ACHN (cell line): ENCODE data around the gene SHISAL1.
"Not testable (repeated sequence)": the region's sequence is repeated elsewhere in the genome, so short reads cannot be mapped to it uniquely, and the experiment has no call there.

Experiments
- DNase-seq: peaks from one replicate; pipeline ENCODE4 v3.0.0-alpha.2; 2015
- in situ Hi-C: cut with HindIII; loops from 2 replicates; pipeline ENCODE4 v1.10.0; 2017; ENCODE audit warnings: low sequenced_read_pairs, low pct_ligation_motif_present, low pct_unique_long_range_greater_than_20kb

The SHISAL1 gene

GRCh38 chr22:44254811-44255210 is 57.9 kb downstream of the SHISAL1 start:
- in situ Hi-C loops, result no loop called here
- DNase-seq, result no peak

DNA sequence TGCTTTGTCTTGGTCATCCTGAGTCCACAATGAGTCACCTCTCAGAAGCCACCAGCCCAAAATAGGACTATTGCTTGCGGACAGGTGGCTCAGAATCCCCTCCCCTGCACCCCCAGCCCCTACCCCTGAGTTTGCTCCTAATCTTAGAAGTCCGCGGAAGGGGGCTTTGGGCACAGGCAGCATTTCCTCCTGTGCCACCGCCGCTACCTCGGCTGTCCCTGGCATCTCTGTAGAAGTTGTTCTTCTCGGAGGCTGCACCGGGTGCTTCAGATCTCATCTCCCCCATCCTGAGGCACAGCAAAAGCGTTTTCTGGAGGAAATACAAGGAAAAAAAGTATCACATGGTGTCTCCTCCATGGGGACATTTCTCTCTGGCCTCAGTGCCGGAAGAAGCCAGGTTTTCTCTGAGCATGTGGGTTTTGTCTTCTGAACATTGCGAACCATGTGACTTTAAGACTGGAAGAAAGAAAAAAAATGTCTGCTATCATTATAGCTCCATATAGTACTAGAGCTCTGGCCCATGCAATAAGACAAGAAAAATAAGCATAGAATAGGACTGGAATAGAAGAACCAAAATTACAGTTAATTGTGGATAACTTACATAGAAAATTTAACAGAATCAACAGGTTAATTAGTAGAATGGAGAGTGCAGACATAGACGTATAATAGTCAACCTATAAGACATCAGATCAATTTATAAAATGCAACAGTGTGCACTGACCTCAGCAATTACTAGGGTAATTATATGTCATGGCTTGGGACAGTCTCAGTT is 63.2 kb downstream of the SHISAL1 start:
- peak; percentile 7 for DNase-seq
- in situ Hi-C loops, result no loop called here

DNA sequence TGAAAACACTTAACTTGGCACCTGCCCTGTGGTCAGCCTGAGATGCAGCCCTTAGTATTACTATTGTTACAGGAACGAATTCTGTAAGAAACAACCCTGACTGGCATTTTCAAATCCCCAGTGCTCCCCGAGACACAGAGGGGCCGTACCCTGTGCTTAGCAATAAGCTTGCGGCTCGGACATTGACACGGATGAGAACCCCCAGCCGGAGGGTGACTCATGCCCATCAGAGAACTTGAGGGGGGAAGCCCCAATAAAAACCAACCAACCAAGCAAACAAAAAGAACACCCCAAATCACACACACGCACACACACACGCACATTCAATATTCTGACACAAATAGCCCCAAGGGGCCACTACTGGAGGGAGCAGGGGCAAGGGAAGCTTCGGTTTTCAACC is 63.8 kb downstream of the SHISAL1 start:
- in situ Hi-C loops, result no loop called here
- DNase-seq, result peak; percentile 54

- DNase-seq, result no peak
- in situ Hi-C loops, result no loop called here
Observed at GRCh38 chr22:44247923-44248892, 64.5 kb downstream of the SHISAL1 start.

DNA sequence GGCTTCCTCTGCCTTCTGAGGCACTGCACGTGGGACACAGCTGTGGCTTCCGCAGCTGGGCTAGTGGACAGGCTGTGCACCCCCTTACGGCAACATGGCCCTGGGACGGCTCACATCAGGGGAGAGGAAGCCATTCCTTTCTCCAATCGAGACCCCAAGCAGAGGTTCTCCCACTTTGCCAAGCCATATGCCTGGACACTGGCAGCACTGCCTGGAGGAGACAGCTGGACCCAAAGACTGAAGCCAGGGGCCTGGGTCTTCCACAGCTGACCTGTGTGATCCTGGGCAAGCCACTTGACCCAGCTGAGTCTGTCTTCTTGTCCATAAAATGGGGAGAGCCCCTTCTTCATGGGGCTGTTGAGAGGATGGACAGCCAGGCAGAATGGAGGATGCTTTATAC is 65.4 kb downstream of the SHISAL1 start:
- no peak for DNase-seq
- in situ Hi-C loops, result no loop called here

GRCh38 chr22:44246615-44247326 is 66.0 kb downstream of the SHISAL1 start:
- in situ Hi-C loops, result no loop called here

GRCh38 chr22:44245867-44246266 is 66.9 kb downstream of the SHISAL1 start:
- in situ Hi-C loops, result no loop called here

More at GRCh38 chr22:44246615-44247326, 66.0 kb downstream of the SHISAL1 start:
- no peak for DNase-seq

DNA sequence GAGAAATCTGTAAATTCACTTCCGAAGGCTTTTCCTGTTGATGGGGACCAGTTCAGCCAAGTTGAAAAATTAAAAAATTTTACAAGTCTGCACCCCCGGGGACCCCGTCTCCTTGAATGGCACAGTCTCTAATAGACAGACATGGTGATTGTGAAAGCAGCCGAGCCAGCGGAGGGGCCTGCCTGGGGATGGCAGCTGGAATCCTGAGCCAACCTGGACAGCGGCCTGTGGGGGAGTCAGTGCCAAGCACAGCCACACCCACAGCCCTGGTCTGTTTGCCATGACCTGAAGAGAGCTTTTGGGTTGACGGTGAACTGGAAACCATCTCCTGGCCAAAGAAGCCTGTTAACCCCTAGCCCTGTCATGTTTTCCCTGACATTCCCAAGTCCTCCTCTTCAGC is 67.3 kb downstream of the SHISAL1 start:
- in situ Hi-C loops, result no loop called here
- DNase-seq, result no peak

More at GRCh38 chr22:44245867-44246266, 66.9 kb downstream of the SHISAL1 start:
- DNase-seq, result no peak

GRCh38 chr22:44244265-44244822 is 68.4 kb downstream of the SHISAL1 start:
- no peak for DNase-seq
- in situ Hi-C loops, result no loop called here

DNA sequence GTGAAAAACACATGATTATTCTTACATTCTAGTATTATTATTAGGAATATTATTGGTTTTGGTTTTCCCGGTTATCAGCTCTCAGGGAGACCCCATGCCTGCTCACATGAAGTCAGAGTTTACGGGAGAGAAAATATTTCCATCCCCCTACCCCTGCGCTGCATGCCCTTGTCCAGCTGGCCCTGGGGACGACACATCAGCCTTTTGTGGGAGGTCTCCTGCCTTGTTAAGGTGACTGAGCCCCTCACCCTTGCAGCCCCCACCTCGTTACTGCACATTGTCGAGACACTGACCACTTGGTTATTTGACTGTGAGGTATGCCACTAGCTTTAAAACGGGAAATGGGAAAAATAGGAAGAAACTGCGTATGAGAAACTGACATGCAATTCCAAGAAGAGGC is 69.0 kb downstream of the SHISAL1 start:
- in situ Hi-C loops, result no loop called here
- no peak for DNase-seq

GRCh38 chr22:44242946-44243724 is 69.6 kb downstream of the SHISAL1 start:
- in situ Hi-C loops, result no loop called here
- DNase-seq, result no peak

DNA sequence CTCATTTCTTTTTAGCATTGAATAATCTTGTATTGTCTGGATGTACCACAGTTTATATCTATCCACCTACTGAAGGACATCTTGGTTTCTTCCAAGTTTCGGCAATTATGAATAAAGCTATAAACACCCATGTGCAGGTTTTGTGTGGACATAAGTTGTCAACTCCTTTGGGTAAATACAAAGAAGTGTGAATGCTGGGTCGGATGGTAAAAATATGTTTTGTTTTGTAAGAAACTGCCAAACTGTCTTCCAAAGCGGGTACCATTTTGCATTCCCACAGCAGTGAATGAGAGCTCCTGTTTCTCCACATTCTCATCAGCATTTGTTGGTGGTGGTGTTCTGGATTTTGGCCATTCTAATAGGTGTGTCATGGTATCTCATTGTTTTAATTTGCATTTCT is 71.6 kb downstream of the SHISAL1 start:
- in situ Hi-C loops, DNase-seq: not testable (repeated sequence)

DNA sequence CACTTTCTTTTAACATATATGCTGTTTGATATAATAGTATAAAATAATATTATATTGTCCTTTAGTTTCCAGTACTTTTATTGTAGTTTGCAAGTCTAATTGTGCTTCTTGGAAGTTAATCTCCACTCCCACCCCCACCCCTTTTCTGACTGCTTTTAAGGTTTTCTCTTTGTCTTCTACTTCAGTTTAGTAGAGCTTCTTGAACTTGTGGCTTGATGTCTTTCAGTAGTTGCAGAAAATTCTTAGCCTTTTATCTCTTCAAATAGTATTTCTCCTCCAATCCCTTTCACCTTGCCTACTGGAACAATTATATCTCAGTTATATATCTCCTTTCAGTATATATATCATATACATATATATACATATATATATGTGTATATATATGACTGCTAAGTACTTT is 75.5 kb downstream of the SHISAL1 start:
- in situ Hi-C loops, result no loop called here
- DNase-seq, result no peak

DNA sequence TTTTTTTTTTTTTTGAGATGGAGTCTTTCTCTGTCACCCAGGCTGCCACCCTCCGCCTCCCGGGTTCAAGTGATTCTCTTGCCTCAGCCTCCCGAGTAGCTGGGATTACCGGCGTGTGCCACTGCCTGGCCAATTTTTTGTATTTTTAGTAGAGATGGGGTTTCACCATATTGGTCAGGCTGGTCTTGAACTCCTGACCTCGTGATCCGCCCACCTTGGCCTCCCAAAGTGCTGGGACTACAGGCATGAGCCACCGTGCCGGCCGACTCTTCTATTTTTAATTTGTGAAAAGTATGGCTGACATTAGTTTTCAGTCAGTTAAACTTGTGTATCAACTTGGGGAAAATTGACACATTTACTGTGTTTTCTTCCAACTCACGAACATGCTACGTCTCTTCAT is 78.4 kb downstream of the SHISAL1 start:
- DNase-seq, in situ Hi-C loops: not testable (repeated sequence)

GRCh38 chr22:44231233-44231632 is 81.5 kb downstream of the SHISAL1 start:
- DNase-seq, result no peak
- in situ Hi-C loops, result no loop called here

DNA sequence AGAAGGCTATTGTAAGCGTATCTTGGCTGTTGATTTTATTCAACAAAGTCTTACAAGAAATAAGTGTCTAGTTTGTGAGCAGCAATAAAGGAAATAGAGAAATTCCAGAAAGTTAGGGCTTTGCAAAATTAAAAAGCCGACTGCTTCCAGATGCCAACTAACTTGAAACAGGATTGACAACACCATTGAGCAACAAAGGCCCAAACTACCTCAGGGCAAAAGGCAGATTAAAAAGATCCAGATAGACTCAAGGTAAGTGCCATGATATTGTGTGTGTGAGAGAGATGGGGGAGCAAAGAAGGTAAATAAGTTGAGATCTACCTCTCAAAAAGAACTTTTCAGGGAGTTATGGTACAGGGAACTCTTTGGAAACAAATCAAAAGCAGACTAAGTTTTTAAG is 82.9 kb downstream of the SHISAL1 start:
- DNase-seq, result no peak
- in situ Hi-C loops, result no loop called here

DNA sequence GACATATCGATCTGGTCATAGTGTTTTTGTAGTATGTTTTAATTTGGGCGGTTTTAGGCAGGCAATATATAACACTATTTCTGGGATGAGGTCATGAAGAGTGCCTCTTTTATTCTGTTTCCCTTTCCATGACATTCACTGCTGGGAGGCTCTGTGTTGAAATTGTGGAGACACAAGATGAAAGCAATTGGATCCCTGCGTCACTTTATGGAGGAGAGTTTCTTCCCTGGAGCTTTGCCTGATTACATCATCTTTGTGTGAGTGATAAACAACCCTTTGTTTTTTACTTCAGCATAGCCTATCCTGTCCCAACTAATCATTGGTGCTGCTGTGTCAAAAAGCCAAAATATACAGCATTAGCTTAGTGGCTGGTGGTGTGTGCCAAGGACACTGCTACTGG is 83.4 kb downstream of the SHISAL1 start:
- in situ Hi-C loops, result no loop called here
- DNase-seq, result no peak

DNA sequence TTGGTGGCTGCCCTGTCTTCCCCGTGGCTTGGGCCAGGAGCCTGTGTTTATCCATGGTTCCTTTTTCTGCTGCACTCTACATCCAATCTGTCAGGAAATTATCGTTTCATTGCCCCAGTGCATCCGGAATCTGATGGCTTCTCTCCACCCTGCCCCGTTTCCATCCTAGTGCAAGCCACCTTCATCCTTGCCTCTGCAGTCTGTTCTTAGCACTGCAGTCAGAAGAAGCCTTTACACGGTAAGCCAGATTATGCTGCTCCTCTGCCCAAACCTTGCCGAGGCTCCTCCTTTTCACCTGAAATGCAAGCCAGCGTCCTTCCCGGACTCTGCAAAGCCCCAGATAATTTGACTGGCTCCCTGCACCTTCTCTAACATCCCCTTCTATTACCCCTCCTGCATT is 86.9 kb downstream of the SHISAL1 start:
- no peak for DNase-seq
- in situ Hi-C loops, result no loop called here
